ENCODE results near the gene CD74. TPM values are rescaled to one million over a fixed set of nuclear protein-coding genes. Genes with fewer than 3 reads are reported as not detected.

Gene CD74
- total RNA-seq, 2 donors from 2014 or later, result 425 to 612 TPM

- peaks cover 26 to 56% of the 10 kb centered on the region in 2 donors for H3K36me3 ChIP-seq
- H3K4me3 ChIP-seq, result no peak overlapping the region
- no peaks in the 10 kb centered on the region for H3K9me3 ChIP-seq
- H3K27me3 ChIP-seq (replicated peaks; ENCODE audit: insufficient read depth), result no peaks in the 10 kb centered on the region
- DNase-seq (ENCODE audit: low spot score), result no peak
- TF ChIP-seq POLR2AphosphoS5 (IDR thresholded peaks at IDR 0.05) (no peak), CTCF (IDR thresholded peaks at IDR 0.05) (no peak), POLR2A (IDR thresholded peaks at IDR 0.05) (no peak)
- no peak overlapping the region for H3K27ac ChIP-seq
- intact Hi-C loops (cut with DNase I), result no loop called here
- 74% methylated on average over 10 of the region's 10 CpGs for WGBS
- no peaks in the 10 kb centered on the region for H3K4me1 ChIP-seq (replicated peaks)
These were observed 35.6 kb downstream of the CD74 start for GRCh38 chr5:150376799-150377771.

GRCh38 chr5:150374651-150375050 lies 38.1 kb downstream of the CD74 start:
- 83% methylated on average over 11 of the region's 11 CpGs for WGBS
- no peak overlapping the region for H3K4me3 ChIP-seq
- intact Hi-C loops (cut with DNase I), result no loop called here
- H3K36me3 ChIP-seq, result peaks cover 18 to 52% of the 10 kb centered on the region in 2 donors
- H3K9me3 ChIP-seq, result no peaks in the 10 kb centered on the region
- H3K27ac ChIP-seq, result no peak overlapping the region
- H3K27me3 ChIP-seq (replicated peaks; ENCODE audit: insufficient read depth), result no peaks in the 10 kb centered on the region
- TF ChIP-seq POLR2AphosphoS5 (IDR thresholded peaks at IDR 0.05), result no peak
- TF ChIP-seq CTCF (IDR thresholded peaks at IDR 0.05), result no peak
- TF ChIP-seq POLR2A (IDR thresholded peaks at IDR 0.05), result no peak
- no peak for DNase-seq (ENCODE audit: low spot score)
- H3K4me1 ChIP-seq (replicated peaks), result no peaks in the 10 kb centered on the region

- DNase-seq (ENCODE audit: low spot score), result no peak
- H3K4me1 ChIP-seq (replicated peaks), result no peaks in the 10 kb centered on the region
- intact Hi-C loops (cut with DNase I), result no loop called here
- WGBS, result 94% methylated on average over 6 of the region's 6 CpGs
- no peak overlapping the region for H3K27ac ChIP-seq
- peaks cover 7 to 60% of the 10 kb centered on the region in 2 donors for H3K36me3 ChIP-seq
- TF ChIP-seq CTCF (IDR thresholded peaks at IDR 0.05) (no peak), POLR2AphosphoS5 (IDR thresholded peaks at IDR 0.05) (no peak), POLR2A (IDR thresholded peaks at IDR 0.05) (no peak)
- no peak overlapping the region for H3K4me3 ChIP-seq
- no peaks in the 10 kb centered on the region for H3K27me3 ChIP-seq (replicated peaks; ENCODE audit: insufficient read depth)
- no peaks in the 10 kb centered on the region for H3K9me3 ChIP-seq
These were observed 40.1 kb downstream of the CD74 start for GRCh38 chr5:150372639-150373038.

GRCh38 chr5:150368526-150368925 lies 44.2 kb downstream of the CD74 start:
- no peak for DNase-seq (ENCODE audit: low spot score)
- Histone ChIP-seq H3K9me3 (no peaks in the 10 kb centered on the region), H3K27ac (no peak overlapping the region), H3K27me3 (replicated peaks; ENCODE audit: insufficient read depth) (no peaks in the 10 kb centered on the region), H3K4me1 (replicated peaks) (no peaks in the 10 kb centered on the region), H3K36me3 (peaks cover 0 to 32% of the 10 kb centered on the region in 2 donors), H3K4me3 (no peak overlapping the region)
- intact Hi-C loops (cut with DNase I), result no loop called here
- 83% methylated on average over 4 of the region's 4 CpGs for WGBS
- TF ChIP-seq POLR2A (IDR thresholded peaks at IDR 0.05), result no peak
- no peak for TF ChIP-seq CTCF (IDR thresholded peaks at IDR 0.05)
- no peak for TF ChIP-seq POLR2AphosphoS5 (IDR thresholded peaks at IDR 0.05)

GRCh38 chr5:150364004-150364403 lies 48.7 kb downstream of the CD74 start:
- Histone ChIP-seq H3K27me3 (replicated peaks; ENCODE audit: insufficient read depth) (no peaks in the 10 kb centered on the region), H3K9me3 (no peaks in the 10 kb centered on the region), H3K27ac (no peak overlapping the region), H3K36me3 (peaks cover 0 to 9% of the 10 kb centered on the region in 2 donors), H3K4me3 (no peak overlapping the region), H3K4me1 (replicated peaks) (no peaks in the 10 kb centered on the region)
- intact Hi-C loops (cut with DNase I), result no loop called here
- WGBS, result 90% methylated on average over 9 of the region's 9 CpGs
- DNase-seq (ENCODE audit: low spot score), result no peak
- TF ChIP-seq POLR2A (IDR thresholded peaks at IDR 0.05) (no peak), POLR2AphosphoS5 (IDR thresholded peaks at IDR 0.05) (no peak), CTCF (IDR thresholded peaks at IDR 0.05) (no peak)

Measured in prostate gland (tissue), 2 donors.